Neutrophil (primary cell): ENCODE measurements around the gene ATP8B4.

Source experiments
- H3K27ac ChIP-seq: fragments of 200-600 bp; sonication (generic); 2 replicates; pipeline ENCODE4 v1.5.1; 2016; ENCODE audit warnings: mild to moderate bottlenecking, moderate library complexity
- H3K27me3 ChIP-seq: fragments of 200-600 bp; sonication (generic); 2 replicates; pipeline ENCODE4 v1.6.0; 2016; ENCODE audit warnings: mild to moderate bottlenecking
- H3K36me3 ChIP-seq: fragments of 200-600 bp; sonication (generic); 2 replicates; pipeline ENCODE4 v1.5.1; 2017
- H3K4me1 ChIP-seq, 2 experiments: fragments of 200-600 bp in 1 of 2; sonication (generic) in 1 of 2; 1 replicate in 1 of 2; 2 replicates in 1 of 2; pipeline versions ENCODE4 v1.5.1 to v1.6.1; 2013 to 2016; ENCODE audit warnings: low read depth in 1 of 2, low read length in 1 of 2, mild to moderate bottlenecking in 1 of 2, moderate library complexity in 1 of 2; ENCODE audit not compliant: control insufficient read depth in 1 of 2, insufficient read depth in 1 of 2
- H3K4me3 ChIP-seq, 2 experiments: fragments of 200-600 bp in 1 of 2; sonication (generic) in 1 of 2; 1 replicate in 1 of 2; 2 replicates in 1 of 2; pipeline ENCODE4 v1.5.1; 2013 to 2016; ENCODE audit warnings: low read depth in 1 of 2, low read length in 1 of 2, mild to moderate bottlenecking in 1 of 2, moderate library complexity in 1 of 2
- H3K9me3 ChIP-seq: fragments of 200-600 bp; sonication (generic); 2 replicates; pipeline ENCODE4 v1.5.1; 2016
- TF ChIP-seq, protein P1 (sequence below): fragments of 200-600 bp; sonication (generic); IDR thresholded peaks from 2 replicates; pipeline ENCODE4 v1.5.1; 2016; ENCODE audit warnings: antibody characterized with exemption

Gene ATP8B4

DNA sequence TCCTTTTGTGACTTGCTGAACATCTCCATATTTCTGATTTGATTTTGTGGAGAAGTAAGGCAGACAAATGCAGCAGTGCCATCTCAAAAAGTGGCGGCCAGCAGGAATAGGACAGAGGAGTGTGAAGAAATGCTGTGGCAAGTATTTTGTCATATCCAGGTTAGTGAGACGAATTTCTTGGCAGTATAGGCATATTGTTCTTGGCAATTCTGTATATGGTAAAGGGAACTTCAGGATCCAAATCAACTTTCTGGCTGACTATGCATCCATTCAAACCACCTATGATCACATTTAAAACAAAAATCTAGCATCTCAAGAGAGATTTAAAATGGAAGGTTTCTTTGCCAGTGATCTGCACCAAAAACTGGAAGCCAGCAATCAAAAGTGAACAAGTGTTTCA, 270.2 kb downstream of the ATP8B4 start:
- no peaks in the 10 kb centered on the region for H3K4me1 ChIP-seq
- peaks cover 70% of the 10 kb centered on the region for H3K36me3 ChIP-seq
- no peak overlapping the region for H3K4me3 ChIP-seq
- TF ChIP-seq, protein P1, sequence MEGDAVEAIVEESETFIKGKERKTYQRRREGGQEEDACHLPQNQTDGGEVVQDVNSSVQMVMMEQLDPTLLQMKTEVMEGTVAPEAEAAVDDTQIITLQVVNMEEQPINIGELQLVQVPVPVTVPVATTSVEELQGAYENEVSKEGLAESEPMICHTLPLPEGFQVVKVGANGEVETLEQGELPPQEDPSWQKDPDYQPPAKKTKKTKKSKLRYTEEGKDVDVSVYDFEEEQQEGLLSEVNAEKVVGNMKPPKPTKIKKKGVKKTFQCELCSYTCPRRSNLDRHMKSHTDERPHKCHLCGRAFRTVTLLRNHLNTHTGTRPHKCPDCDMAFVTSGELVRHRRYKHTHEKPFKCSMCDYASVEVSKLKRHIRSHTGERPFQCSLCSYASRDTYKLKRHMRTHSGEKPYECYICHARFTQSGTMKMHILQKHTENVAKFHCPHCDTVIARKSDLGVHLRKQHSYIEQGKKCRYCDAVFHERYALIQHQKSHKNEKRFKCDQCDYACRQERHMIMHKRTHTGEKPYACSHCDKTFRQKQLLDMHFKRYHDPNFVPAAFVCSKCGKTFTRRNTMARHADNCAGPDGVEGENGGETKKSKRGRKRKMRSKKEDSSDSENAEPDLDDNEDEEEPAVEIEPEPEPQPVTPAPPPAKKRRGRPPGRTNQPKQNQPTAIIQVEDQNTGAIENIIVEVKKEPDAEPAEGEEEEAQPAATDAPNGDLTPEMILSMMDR: no peak
- no peaks in the 10 kb centered on the region for H3K27me3 ChIP-seq
- no peaks in the 10 kb centered on the region for H3K9me3 ChIP-seq
- peak overlapping the region; percentile 8 for H3K27ac ChIP-seq

DNA sequence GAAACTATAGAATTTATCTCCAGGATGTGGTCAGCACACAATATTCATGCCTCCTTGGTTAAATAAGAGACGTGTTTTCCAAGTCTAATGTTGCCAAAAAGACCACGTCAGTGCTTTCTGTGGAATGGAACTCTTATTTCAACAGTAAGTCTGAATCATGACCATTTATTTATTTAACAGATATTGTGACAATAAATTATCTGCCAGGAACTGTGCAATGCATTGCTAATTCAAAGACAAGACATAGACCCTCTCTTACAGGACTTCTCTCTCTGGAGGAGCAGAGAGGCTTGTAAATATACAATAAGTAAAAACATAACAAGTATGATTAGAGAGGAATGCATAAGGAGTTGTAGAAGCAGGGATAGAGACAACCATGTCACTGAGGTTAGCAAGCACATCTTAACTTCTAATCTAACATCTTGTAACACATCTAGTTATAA, 270.7 kb downstream of the ATP8B4 start:
- H3K27ac ChIP-seq: peak overlapping the region; percentile 8
- no peak overlapping the region for H3K4me3 ChIP-seq
- H3K36me3 ChIP-seq: peaks cover 70% of the 10 kb centered on the region
- TF ChIP-seq, protein P1: no peak
- no peaks in the 10 kb centered on the region for H3K4me1 ChIP-seq
- no peaks in the 10 kb centered on the region for H3K27me3 ChIP-seq
- H3K9me3 ChIP-seq: no peaks in the 10 kb centered on the region

GRCh38 chr15:49847423-49848281, 271.4 kb downstream of the ATP8B4 start:
- Histone ChIP-seq H3K4me1 (no peaks in the 10 kb centered on the region), H3K4me3 (no peak overlapping the region), H3K27me3 (no peaks in the 10 kb centered on the region), H3K9me3 (no peaks in the 10 kb centered on the region), H3K36me3 (peaks cover 70% of the 10 kb centered on the region), H3K27ac (no peak overlapping the region)
- TF ChIP-seq, protein P1: no peak

- Histone ChIP-seq H3K36me3 (peaks cover 85% of the 10 kb centered on the region), H3K27ac (no peak overlapping the region), H3K27me3 (no peaks in the 10 kb centered on the region), H3K4me1 (no peaks in the 10 kb centered on the region), H3K4me3 (no peak overlapping the region), H3K9me3 (no peaks in the 10 kb centered on the region)
- TF ChIP-seq, protein P1: no peak
These were observed 274.6 kb downstream of the ATP8B4 start for GRCh38 chr15:49844390-49844789.

- H3K9me3 ChIP-seq: no peaks in the 10 kb centered on the region
- H3K4me3 ChIP-seq: no peak overlapping the region
- peaks cover 89% of the 10 kb centered on the region for H3K36me3 ChIP-seq
These were observed 275.3 kb downstream of the ATP8B4 start for GRCh38 chr15:49843725-49844124.

More at GRCh38 chr15:49843725-49844124, 275.3 kb downstream of the ATP8B4 start:
- TF ChIP-seq, protein P1: no peak
- Histone ChIP-seq H3K4me1 (no peaks in the 10 kb centered on the region), H3K27ac (no peak overlapping the region), H3K27me3 (no peaks in the 10 kb centered on the region)
